HG02610 (cell line): ENCODE results near the gene PLEKHM2.
A peak's percentile ranks its signal among the peaks of the same experiment; 100 is the strongest.

ENCODE experiments used
- ATAC-seq: cut with Tn5 transposase; IDR thresholded peaks from one replicate; pipeline ENCODE4 v1.9.1; 2021; ENCODE audit warnings: mild to moderate bottlenecking, moderate library complexity; ENCODE audit not compliant: unreplicated experiment

The PLEKHM2 gene

GRCh38 chr1:15674386-15675159, 9.5 kb upstream of the PLEKHM2 start:
- ATAC-seq, result no peak

DNA sequence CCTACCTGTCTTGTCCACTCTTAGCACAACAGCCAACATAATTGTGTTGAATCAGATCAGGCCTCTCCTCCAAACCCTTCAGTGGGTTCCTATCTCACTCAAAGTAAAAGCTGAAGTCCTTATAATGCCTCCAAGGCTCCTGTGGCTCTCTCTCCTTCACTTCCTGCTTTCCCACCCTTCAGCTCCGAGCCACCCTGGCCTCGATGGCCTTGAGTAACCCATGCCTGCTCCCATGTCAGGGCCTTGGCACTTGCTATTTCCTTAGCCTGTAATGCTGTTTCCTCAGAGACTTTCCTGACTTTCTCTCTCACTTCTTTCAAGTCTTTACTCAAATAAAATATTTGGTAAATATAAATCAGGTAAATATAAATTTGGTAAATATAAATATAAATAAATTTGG, 8.1 kb upstream of the PLEKHM2 start:
- ATAC-seq, result no peak

DNA sequence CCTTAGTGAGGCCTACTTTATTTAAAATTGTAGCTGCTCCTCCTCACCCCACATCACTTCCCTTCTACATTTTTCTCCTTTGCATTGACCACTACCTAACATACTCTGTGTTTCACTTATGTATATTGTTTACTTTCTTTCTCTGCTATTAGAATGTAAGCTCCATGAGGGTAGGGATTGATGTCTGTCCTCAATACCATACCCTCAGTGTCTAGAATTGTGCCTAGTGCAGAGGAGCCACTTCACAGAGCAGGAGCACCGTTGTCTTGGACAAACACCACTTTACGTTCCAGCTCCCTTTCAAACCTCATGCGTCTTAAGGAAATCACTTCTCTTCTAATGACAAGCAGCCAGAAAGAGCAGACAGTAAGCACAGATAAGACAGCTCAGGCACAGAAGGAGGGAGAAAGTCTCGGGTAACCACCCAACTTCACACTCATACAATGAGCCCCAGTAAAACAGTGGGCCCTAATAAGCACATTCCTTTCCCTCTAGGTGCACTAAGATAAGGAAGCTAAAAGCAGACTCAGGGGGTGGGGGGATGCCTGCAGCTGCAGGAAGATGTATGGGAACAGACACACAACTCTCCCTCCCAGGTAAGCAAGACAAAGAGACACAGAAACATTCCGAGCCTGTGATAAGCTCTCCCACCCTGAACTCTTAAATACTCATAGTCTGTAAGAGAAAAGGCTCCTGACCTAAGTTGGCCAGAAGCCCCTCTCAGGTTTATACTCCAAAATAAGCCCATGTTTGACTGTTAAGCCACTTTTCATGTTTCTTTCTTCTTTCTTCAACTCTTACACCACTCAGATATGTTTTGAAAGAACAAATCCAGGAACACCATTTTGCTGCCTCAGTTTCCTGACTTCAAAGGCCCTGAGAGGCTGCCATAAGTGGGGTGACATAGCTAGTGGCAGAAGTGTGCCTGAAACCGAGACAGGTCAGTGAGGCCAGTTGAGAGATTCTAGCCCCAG, 7.1 kb upstream of the PLEKHM2 start:
- ATAC-seq, result no peak

DNA sequence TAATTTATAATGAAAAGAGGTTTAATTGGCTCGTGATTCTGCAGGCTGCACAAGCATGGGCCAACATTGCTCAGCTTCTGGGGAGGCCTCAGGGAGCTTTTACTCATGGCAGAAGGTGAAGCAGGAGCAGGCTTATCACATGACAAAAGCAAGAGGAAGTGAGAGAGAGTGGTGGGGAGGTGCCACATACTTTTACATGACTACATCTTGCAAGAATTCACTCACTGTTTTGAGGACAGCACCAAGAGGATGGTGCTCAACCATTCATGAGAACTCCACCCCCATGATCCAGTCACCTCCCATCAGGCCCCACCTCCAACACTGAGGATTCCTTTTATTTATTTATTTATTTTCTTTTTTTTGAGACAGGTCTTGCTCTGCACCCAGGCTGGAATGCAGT, 5.5 kb upstream of the PLEKHM2 start:
- no peak for ATAC-seq

GRCh38 chr1:15680131-15680530, 4.0 kb upstream of the PLEKHM2 start:
- ATAC-seq, result no peak

GRCh38 chr1:15680561-15681348, 3.4 kb upstream of the PLEKHM2 start:
- peak; percentile 40 for ATAC-seq

DNA sequence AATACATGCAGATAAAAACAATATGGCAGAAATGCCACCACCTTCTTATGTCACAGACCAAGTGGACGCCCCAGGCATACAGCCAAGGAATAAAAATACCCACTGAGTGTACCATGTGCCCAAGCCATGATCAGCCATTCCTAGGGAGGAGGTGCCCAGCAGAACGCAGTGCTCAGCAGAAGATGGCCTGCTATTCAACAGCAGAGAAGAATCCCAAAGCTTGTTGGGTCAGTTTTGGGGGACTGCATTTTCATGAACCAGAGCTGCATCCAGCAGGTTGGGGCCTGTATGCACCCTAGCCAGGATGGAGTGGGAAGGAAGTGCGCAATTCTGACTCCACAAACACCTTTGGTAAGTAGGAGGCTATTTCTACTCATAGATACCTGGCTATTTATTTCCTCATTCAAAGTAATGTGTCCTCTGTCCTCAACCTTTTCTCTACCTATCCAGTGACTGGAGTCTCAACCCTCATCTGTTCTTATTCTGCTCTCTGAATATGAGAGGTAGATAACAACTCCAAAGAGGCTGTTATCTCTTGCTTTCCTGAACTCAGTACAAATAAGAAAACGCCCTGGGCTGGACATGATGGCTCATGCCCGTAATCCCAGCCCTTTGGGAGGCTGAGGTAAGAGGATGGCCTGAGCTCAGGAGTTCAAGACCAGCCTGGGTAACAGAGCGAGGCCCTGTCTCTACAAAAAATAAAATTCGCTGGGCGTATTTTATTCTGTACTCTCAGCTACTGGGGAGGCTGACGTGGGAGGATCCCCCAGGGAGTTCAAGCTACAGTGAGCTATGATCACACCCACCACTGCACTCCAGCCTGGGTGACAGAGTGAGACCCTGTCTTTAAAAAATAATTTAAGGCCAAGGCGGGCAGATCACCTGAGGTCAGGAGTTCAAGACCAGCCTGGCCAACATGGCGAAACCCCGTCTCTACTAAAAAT, 2.5 kb upstream of the PLEKHM2 start:
- no peak for ATAC-seq

GRCh38 chr1:15682936-15683341, 1.2 kb upstream of the PLEKHM2 start:
- ATAC-seq, result no peak

DNA sequence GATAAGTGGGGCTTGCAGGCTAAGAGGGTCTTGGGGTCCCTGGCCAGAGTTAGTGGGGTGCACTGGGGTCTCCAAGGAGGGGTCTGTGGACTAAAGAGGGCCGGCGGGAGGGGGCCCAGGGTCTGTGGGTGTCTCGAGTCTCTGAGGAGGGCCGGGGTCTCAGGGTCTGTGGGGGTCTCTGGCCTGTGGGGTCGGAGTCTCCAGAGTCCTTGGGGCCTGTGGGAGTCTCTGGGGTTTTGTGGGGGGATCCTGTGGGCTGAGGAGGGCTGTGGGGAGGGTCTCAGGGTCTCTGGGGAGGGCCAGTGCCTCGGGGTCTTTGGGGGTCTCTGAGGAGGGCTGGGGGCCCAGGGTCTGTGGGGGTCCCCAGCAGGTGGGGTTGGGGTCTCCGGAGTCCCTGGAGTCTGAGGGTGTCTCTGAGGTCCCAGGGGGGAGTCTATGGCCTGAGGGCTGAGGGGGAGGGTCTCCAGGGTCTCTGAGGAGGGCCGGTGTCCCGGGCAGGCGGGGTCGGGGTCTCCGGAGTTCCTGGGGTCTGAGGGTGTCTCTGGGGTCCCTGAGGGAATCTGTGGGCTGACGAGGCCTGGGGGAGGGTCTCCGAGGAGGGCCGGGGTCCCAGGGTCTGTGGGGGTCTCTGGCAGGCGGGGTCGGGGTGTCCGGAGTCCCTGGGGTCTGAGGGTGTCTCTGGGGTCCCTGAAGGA, 628 bp upstream of the PLEKHM2 start:
- no peak for ATAC-seq

GRCh38 chr1:15684468-15685291, 560 bp downstream of the PLEKHM2 start:
- ATAC-seq, result no peak

DNA sequence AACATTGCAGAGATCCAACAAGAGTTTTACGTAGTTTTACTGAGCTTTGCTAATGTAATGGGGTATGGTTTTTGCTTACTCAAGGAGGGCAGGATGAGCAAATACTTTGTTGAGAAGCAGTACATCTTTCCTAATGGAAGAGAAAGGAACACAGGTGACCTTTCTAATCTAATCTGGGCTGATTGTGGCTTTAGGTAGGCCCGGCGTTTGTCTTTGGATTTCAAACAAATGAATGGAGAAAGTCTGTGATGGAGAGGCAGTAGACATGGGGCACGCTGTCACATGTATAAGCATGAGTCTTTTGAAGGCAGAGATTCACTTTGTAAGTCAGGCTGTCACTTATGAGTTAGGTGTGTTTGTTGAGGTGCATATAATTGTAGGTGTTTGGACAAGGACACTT, 1.7 kb downstream of the PLEKHM2 start:
- no peak for ATAC-seq

GRCh38 chr1:15687446-15687845, 3.3 kb downstream of the PLEKHM2 start:
- no peak for ATAC-seq

- ATAC-seq, result no peak
Measured at GRCh38 chr1:15690317-15690716, 6.2 kb downstream of the PLEKHM2 start.

DNA sequence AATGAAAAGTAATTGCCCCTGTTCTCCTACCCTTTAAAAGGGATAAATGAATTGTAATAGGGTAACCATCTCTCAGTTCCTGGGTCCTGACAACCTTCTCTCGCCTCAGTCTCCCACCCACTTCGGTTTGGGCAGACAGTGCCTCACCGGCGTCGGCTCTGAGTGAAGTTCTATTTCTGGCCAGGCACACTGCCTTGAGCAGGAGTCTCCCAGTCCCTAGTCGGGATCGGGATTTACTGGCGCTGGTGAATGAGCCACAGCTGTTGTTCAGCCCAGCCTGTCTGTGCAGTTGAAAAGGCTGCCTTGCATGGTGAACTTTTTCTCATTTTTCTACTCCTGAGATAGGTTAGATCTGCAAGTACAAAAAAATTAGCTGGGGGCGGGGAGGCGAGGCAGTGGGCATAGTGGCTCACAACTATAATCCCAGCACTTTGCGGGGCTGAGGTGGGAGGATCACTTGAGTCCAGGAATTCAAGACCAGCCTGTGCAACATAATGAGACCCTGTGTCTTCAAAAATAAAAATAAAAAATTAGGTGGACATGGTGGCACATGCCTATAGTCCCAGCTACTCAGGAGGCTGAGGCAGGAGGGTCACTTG, 7.4 kb downstream of the PLEKHM2 start:
- ATAC-seq, result no peak

- no peak for ATAC-seq
Measured at GRCh38 chr1:15692121-15692682, 8.1 kb downstream of the PLEKHM2 start.

DNA sequence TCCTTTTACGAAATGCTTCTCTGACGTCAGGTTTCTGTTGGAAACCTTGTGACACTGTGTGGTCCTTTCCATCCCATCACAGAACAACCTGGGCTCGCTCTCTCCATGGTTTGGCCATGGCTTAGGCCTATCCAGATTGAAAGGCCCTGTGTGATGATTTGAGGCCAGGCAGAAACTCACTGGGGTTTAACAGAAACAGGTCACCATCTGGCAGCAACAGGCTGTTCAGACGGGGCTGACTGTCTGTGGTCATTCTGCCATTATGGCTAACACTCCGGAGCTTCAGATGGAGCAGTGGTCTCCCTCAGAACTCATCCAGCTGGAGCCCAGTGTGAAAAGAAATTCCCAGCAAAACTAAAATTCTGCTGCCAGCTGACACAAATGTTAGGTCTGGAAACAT, 9.3 kb downstream of the PLEKHM2 start:
- ATAC-seq, result no peak

GRCh38 chr1:15696956-15697521, 12.9 kb downstream of the PLEKHM2 start:
- ATAC-seq, result peak; percentile 96

- ATAC-seq, result no peak
Measured at GRCh38 chr1:15698201-15698600, 14.1 kb downstream of the PLEKHM2 start.
